ENCODE measurements around the gene BTD. TPM values are rescaled to one million over a fixed set of nuclear protein-coding genes. Genes with fewer than 3 reads are reported as not detected.

Gene BTD

DNA sequence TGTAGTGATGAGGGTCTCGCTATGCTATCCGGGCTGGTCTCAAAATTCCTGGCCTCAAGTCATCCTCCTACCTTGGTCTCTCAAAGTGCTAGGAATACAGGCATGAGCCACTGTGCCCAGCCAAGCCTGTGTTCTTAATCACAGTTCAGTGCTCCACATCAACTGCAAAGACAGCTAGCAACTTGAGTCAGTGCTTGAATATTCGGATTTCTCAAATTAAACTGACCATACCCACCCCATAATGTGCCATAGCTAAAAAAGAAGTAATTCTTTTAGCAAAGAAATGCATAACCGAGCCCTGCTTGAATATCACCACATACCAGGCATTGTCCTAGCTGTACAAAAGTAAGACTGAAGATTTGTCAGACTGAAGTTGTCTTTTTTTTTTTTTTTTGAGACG is 89.2 kb downstream of the BTD start:
- H3K27me3 ChIP-seq (ENCODE audit: insufficient read depth, poor library complexity, severe bottlenecking): no peaks in the 10 kb centered on the region
- H3K4me3 ChIP-seq (replicated peaks; ENCODE audit: insufficient read depth, low read length): no peak overlapping the region
- no peak overlapping the region for H3K27ac ChIP-seq (replicated peaks)
- no peak for DNase-seq (ENCODE audit: low read depth in 1 of 2, low spot score in 1 of 2)
- TF ChIP-seq SPI1 (IDR thresholded peaks at IDR 0.05; ENCODE audit: borderline replicate concordance, low read depth): no peak
- TF ChIP-seq, protein P1, sequence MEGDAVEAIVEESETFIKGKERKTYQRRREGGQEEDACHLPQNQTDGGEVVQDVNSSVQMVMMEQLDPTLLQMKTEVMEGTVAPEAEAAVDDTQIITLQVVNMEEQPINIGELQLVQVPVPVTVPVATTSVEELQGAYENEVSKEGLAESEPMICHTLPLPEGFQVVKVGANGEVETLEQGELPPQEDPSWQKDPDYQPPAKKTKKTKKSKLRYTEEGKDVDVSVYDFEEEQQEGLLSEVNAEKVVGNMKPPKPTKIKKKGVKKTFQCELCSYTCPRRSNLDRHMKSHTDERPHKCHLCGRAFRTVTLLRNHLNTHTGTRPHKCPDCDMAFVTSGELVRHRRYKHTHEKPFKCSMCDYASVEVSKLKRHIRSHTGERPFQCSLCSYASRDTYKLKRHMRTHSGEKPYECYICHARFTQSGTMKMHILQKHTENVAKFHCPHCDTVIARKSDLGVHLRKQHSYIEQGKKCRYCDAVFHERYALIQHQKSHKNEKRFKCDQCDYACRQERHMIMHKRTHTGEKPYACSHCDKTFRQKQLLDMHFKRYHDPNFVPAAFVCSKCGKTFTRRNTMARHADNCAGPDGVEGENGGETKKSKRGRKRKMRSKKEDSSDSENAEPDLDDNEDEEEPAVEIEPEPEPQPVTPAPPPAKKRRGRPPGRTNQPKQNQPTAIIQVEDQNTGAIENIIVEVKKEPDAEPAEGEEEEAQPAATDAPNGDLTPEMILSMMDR (IDR thresholded peaks at IDR 0.05; ENCODE audit: insufficient read depth, low read length): no peak
- TF ChIP-seq POLR2AphosphoS5 (IDR thresholded peaks at IDR 0.05; ENCODE audit: low read depth): no peak
- TF ChIP-seq, protein P2, sequence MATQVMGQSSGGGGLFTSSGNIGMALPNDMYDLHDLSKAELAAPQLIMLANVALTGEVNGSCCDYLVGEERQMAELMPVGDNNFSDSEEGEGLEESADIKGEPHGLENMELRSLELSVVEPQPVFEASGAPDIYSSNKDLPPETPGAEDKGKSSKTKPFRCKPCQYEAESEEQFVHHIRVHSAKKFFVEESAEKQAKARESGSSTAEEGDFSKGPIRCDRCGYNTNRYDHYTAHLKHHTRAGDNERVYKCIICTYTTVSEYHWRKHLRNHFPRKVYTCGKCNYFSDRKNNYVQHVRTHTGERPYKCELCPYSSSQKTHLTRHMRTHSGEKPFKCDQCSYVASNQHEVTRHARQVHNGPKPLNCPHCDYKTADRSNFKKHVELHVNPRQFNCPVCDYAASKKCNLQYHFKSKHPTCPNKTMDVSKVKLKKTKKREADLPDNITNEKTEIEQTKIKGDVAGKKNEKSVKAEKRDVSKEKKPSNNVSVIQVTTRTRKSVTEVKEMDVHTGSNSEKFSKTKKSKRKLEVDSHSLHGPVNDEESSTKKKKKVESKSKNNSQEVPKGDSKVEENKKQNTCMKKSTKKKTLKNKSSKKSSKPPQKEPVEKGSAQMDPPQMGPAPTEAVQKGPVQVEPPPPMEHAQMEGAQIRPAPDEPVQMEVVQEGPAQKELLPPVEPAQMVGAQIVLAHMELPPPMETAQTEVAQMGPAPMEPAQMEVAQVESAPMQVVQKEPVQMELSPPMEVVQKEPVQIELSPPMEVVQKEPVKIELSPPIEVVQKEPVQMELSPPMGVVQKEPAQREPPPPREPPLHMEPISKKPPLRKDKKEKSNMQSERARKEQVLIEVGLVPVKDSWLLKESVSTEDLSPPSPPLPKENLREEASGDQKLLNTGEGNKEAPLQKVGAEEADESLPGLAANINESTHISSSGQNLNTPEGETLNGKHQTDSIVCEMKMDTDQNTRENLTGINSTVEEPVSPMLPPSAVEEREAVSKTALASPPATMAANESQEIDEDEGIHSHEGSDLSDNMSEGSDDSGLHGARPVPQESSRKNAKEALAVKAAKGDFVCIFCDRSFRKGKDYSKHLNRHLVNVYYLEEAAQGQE (IDR thresholded peaks at IDR 0.05; ENCODE audit: insufficient replicate concordance, low read depth): no peak
- no peak for TF ChIP-seq GABPA (IDR thresholded peaks at IDR 0.05; ENCODE audit: low read depth)

DNA sequence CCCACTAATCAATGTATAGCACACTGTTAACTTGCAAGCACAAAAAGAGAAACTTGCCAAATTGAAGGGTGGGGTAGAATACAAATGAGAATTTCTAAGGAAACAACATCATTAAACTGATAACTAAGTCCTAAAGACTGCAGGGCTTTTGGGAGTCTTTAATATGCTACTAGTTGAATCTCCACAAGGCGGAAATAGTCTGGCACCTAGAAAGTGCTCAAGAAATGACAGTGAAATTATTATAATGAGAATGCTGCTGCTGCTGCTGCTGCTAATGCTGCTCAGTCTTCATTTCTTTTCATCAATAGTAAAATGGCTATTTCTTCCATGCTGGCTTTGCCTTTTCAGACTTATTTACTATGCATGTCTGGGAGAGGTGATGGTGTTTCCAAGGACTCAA is 91.8 kb downstream of the BTD start:
- DNase-seq (ENCODE audit: low read depth in 1 of 2, low spot score in 1 of 2): no peak
- Histone ChIP-seq H3K27me3 (ENCODE audit: insufficient read depth, poor library complexity, severe bottlenecking) (no peaks in the 10 kb centered on the region), H3K4me3 (replicated peaks; ENCODE audit: insufficient read depth, low read length) (no peak overlapping the region), H3K27ac (replicated peaks) (no peak overlapping the region)
- TF ChIP-seq GABPA (IDR thresholded peaks at IDR 0.05; ENCODE audit: low read depth): no peak
- TF ChIP-seq, protein P2 (IDR thresholded peaks at IDR 0.05; ENCODE audit: insufficient replicate concordance, low read depth): no peak
- TF ChIP-seq, protein P1 (IDR thresholded peaks at IDR 0.05; ENCODE audit: insufficient read depth, low read length): no peak

DNA sequence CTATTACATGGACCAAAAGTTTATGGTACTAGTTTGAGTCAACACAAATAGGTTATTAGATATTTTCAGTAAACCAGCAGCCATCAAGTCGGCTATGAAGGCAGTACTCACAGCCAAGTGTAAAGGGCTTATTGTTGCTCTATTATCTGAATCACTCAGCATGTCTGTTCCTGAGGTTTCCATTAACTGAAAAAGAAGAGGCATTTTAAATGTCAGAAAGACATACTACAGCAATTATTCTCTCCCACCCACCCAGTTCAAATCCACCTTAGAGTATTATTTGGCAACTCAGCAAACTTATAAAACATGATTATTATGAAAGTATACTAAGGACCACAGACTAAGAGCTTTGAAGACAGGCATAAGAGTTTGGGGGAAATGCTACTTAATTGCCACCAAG is 93.1 kb downstream of the BTD start:
- TF ChIP-seq GABPA (IDR thresholded peaks at IDR 0.05; ENCODE audit: low read depth) (no peak), POLR2AphosphoS5 (IDR thresholded peaks at IDR 0.05; ENCODE audit: low read depth) (no peak), SPI1 (IDR thresholded peaks at IDR 0.05; ENCODE audit: borderline replicate concordance, low read depth) (no peak)
- TF ChIP-seq, protein P1 (IDR thresholded peaks at IDR 0.05; ENCODE audit: insufficient read depth, low read length): no peak
- TF ChIP-seq, protein P2 (IDR thresholded peaks at IDR 0.05; ENCODE audit: insufficient replicate concordance, low read depth): no peak
- no peak overlapping the region for H3K4me3 ChIP-seq (replicated peaks; ENCODE audit: insufficient read depth, low read length)
- DNase-seq (ENCODE audit: low read depth in 1 of 2, low spot score in 1 of 2): no peak

More for the DNA sequence above, 93.1 kb downstream of the BTD start:
- H3K27me3 ChIP-seq (ENCODE audit: insufficient read depth, poor library complexity, severe bottlenecking): no peaks in the 10 kb centered on the region
- no peak overlapping the region for H3K27ac ChIP-seq (replicated peaks)

Small RNA genes within 50 kb of the gene (microRNA-seq; reads per million reads assigned to microRNA genes)
- not detected for gene MIR3134

Data from HL-60 (cell line).